ENCODE measurements around the gene PSME2. TPM values are rescaled to one million over a fixed set of nuclear protein-coding genes. Genes with fewer than 3 reads are reported as not detected.

The PSME2 gene
- total and polyA plus RNA-seq, 2 of the 13 experiments (the other 11 are each of a cell fraction or from before 2014, with no cell fraction given), result 332 to 716 TPM

- TF ChIP-seq ZHX2 (IDR thresholded peaks at IDR 0.05; ENCODE audit: low read depth) (peak; percentile 67; the same call in 1 of the 2 replicates), ZHX2 (CRISPR knock-in tag; IDR thresholded peaks at IDR 0.05; ENCODE audit: borderline replicate concordance) (peak; percentile 51; the same call in 1 of the 2 replicates), NKX3-1 (CRISPR knock-in tag; IDR thresholded peaks at IDR 0.05) (peak; percentile 68), ZNF563 (CRISPR knock-in tag; IDR thresholded peaks at IDR 0.05) (no peak), ZNF850 (CRISPR knock-in tag; conservative IDR thresholded peaks at IDR 0.05) (no peak), MXI1 (IDR thresholded peaks at IDR 0.05; ENCODE audit: borderline replicate concordance, low read depth, low read length) (peak; percentile 95; the same call in 2 of the 3 replicates), SRSF9 (IDR thresholded peaks at IDR 0.05; ENCODE audit: borderline replicate concordance, insufficient read depth, low read depth, low read length, poor library complexity, severe bottlenecking) (no peak), GLI4 (CRISPR knock-in tag; IDR thresholded peaks at IDR 0.05; ENCODE audit: borderline replicate concordance) (peak; percentile 90; the same call in 1 of the 2 replicates), HDAC1 (CRISPR knock-in tag; IDR thresholded peaks at IDR 0.05) (no peak), PBX2 (CRISPR knock-in tag; IDR thresholded peaks at IDR 0.05) (no peak; the same call in 1 of the 2 replicates), ZBTB25 (CRISPR knock-in tag; IDR thresholded peaks at IDR 0.05) (peak; percentile 99), NR2C2 (CRISPR knock-in tag; IDR thresholded peaks at IDR 0.05; ENCODE audit: borderline replicate concordance) (peak; percentile 96), ZNF343 (CRISPR knock-in tag; IDR thresholded peaks at IDR 0.05) (peak; percentile 100), NONO (IDR thresholded peaks at IDR 0.05) (no peak), NONO (CRISPR knock-in tag; conservative IDR thresholded peaks at IDR 0.05) (no peak), ZNF720 (CRISPR knock-in tag; IDR thresholded peaks at IDR 0.05) (peak; percentile 94; the same call in 1 of the 2 replicates), ZEB1 (IDR thresholded peaks at IDR 0.05; ENCODE audit: insufficient replicate concordance, low read depth) (no peak), BRCA1 (CRISPR knock-in tag; IDR thresholded peaks at IDR 0.05) (peak; percentile 96), ZNF605 (CRISPR knock-in tag; IDR thresholded peaks at IDR 0.05) (peak; percentile 100), ZNF337 (CRISPR knock-in tag; IDR thresholded peaks at IDR 0.05; ENCODE audit: borderline replicate concordance, low read depth) (peak; percentile 97; the same call in 1 of the 2 replicates), ZNF879 (CRISPR knock-in tag; IDR thresholded peaks at IDR 0.05) (peak; percentile 99)
These were observed 50.9 kb downstream of the PSME2 start (continued) for GRCh38 chr14:24095271-24096068.
